Measurements from ENCODE around the gene ERGIC3. TPM values are rescaled to one million over a fixed set of nuclear protein-coding genes. Genes with fewer than 3 reads are reported as not detected.

ERGIC3 gene
- total and polyA plus RNA-seq, 11 donors, result 69.8 to 152 (median 101) TPM

GRCh38 chr20:35600993-35601973 is 59.4 kb downstream of the ERGIC3 start:
- Histone ChIP-seq H3K36me3 (no peaks in the 10 kb centered on the region), H3K4me1 (peaks cover 3 to 19% (median 15%) of the 10 kb centered on the region in 12 donors), H3K4me3 (peak overlapping the region; percentile 21 to 63 (median 52)), H3K9me3 (no peaks in the 10 kb centered on the region), H3K27ac (no peak overlapping the region), H3K27me3 (peaks cover 0 to 35% (median 13%) of the 10 kb centered on the region in 9 donors)
- 0 to 1% (median 1%) methylated on average over 43 to 103 of the region's 103 CpGs for WGBS, 4 donors
- peak; percentile 63 to 89 (median 78) for DNase-seq
- no peak for TF ChIP-seq POLR2A (IDR thresholded peaks at IDR 0.05)
- peak; percentile 24 to 73 (median 48) for TF ChIP-seq CTCF (IDR thresholded peaks at IDR 0.05)
- peak; percentile 76 to 91 (median 86) for ATAC-seq
- intact Hi-C loops (cut with DNase I), result loop anchor here in 6 of 10 donors (5.0 to 10.0 kb wide), 4 partner anchors 61 to 286 kb away; partner anchors contain the start of genes CPNE1 (in 1 of the 6) and RBM12 (in 1 of the 6)

GRCh38 chr20:35601990-35602389 is 60.1 kb downstream of the ERGIC3 start:
- H3K27ac ChIP-seq, result no peak overlapping the region
- H3K4me1 ChIP-seq, result peaks cover 3 to 19% (median 15%) of the 10 kb centered on the region in 12 donors
- peak overlapping the region; percentile 21 to 63 (median 52) for H3K4me3 ChIP-seq
- TF ChIP-seq POLR2A (IDR thresholded peaks at IDR 0.05), result no peak
- no peak for TF ChIP-seq CTCF (IDR thresholded peaks at IDR 0.05)
- intact Hi-C loops (cut with DNase I), result loop anchor here in 6 of 10 donors (5.0 to 10.0 kb wide), 4 partner anchors 60 to 285 kb away; partner anchors contain the start of genes CPNE1 (in 1 of the 6) and RBM12 (in 1 of the 6)
- H3K36me3 ChIP-seq, result no peaks in the 10 kb centered on the region
- no peaks in the 10 kb centered on the region for H3K9me3 ChIP-seq
- no peak for ATAC-seq
- DNase-seq, result no peak
- 26 to 52% (median 37%) methylated on average over 15 to 30 of the region's 30 CpGs for WGBS, 4 donors
- peaks cover 0 to 35% (median 13%) of the 10 kb centered on the region in 9 donors for H3K27me3 ChIP-seq

DNA sequence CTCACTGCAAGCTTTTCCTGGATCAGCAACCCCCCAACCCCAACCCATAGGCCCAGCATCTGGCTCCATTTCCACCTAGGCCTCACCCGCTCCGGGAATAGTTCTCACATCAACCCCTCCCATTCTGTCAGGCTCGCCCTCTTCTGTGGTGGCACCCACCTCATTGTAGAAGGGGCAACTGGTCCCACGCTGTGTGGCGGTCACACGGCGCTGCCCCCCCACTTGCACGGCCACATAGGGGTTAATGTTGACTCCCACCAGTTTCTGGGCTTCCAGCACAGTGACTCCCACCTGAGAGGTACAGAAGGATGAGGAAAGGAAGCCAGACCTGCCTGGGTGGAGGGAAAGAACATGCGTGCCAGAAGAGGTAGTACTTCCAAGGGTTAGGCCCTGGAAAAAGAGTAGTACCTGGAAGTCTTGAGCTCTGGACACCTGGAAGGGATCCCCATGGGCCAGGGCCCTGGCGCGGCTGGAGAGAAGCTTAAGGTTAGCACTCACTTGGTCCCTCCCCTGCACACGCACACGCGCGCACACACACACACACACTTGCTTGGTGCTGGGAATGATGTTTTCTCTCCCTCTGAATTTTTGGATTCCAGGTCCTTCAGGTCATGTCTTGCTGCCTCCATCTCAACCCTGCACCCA is 61.1 kb downstream of the ERGIC3 start:
- TF ChIP-seq POLR2A (IDR thresholded peaks at IDR 0.05) (no peak), CTCF (IDR thresholded peaks at IDR 0.05) (no peak)
- WGBS, 4 donors, result 93 to 96% (median 95%) methylated on average over 14 to 15 of the region's 15 CpGs
- intact Hi-C loops (cut with DNase I), result loop anchor here in 6 of 10 donors (5.0 to 10.0 kb wide), 4 partner anchors 59 to 284 kb away; partner anchors contain the start of genes CPNE1 (in 1 of the 6) and RBM12 (in 1 of the 6)
- Histone ChIP-seq H3K27me3 (peaks cover 0 to 35% (median 13%) of the 10 kb centered on the region in 9 donors), H3K4me1 (peaks cover 3 to 19% (median 15%) of the 10 kb centered on the region in 12 donors), H3K9me3 (no peaks in the 10 kb centered on the region), H3K36me3 (no peaks in the 10 kb centered on the region), H3K4me3 (no peak overlapping the region), H3K27ac (no peak overlapping the region)
- DNase-seq (no peak), ATAC-seq (no peak)

Measured in heart left ventricle (tissue), 16 donors.